Loucy (cell line): ENCODE measurements around the gene NEK3.
"Not testable (repeated sequence)": the region's sequence is repeated elsewhere in the genome, so short reads cannot be mapped to it uniquely, and the experiment has no call there.

Source experiments
- H2AFZ ChIP-seq: fragments of 200-600 bp; sonication (generic); 2 replicates; pipeline ENCODE4 v1.6.0; 2016; ENCODE audit warnings: antibody characterized with exemption, mild to moderate bottlenecking, low read length, moderate library complexity
- H3F3A ChIP-seq: fragments of 200-600 bp; 2 replicates; pipeline ENCODE4 v1.6.0; 2016; ENCODE audit warnings: antibody characterized with exemption, low read depth, mild to moderate bottlenecking
- H3K27me3 ChIP-seq: fragments of 200-600 bp; sonication (generic); 2 replicates; pipeline ENCODE4 v1.6.1; 2014; ENCODE audit warnings: low read length, mild to moderate bottlenecking; ENCODE audit not compliant: insufficient read depth, poor library complexity, severe bottlenecking
- H3K36me3 ChIP-seq: fragments of 200-600 bp; sonication (generic); 2 replicates; pipeline ENCODE4 v1.6.1; 2016; ENCODE audit warnings: low read length; ENCODE audit not compliant: insufficient read depth
- H3K4me1 ChIP-seq: fragments of 200-600 bp; sonication (generic); 2 replicates; pipeline ENCODE4 v1.5.1; 2014; ENCODE audit warnings: low read length, mild to moderate bottlenecking; ENCODE audit not compliant: insufficient read depth, poor library complexity, severe bottlenecking
- H3K4me2 ChIP-seq: fragments of 200-600 bp; sonication (generic); 2 replicates; pipeline ENCODE4 v1.6.0; 2014; ENCODE audit warnings: antibody characterized with exemption, low read length, low read depth, mild to moderate bottlenecking; ENCODE audit not compliant: poor library complexity, severe bottlenecking
- H3K4me3 ChIP-seq: fragments of 200-600 bp; sonication (generic); 2 replicates; pipeline ENCODE4 v1.5.1; 2014; ENCODE audit warnings: low read length, mild to moderate bottlenecking, mixed read lengths; ENCODE audit not compliant: poor library complexity, severe bottlenecking
- H3K79me2 ChIP-seq: fragments of 200-600 bp; sonication (generic); 2 replicates; pipeline ENCODE4 v1.6.1; 2014; ENCODE audit warnings: low read length; ENCODE audit not compliant: insufficient read depth
- H3K9ac ChIP-seq: fragments of 200-600 bp; sonication (generic); 2 replicates; pipeline ENCODE4 v1.6.0; 2014; ENCODE audit warnings: mild to moderate bottlenecking, low read depth, low read length, moderate library complexity; ENCODE audit not compliant: poor library complexity, severe bottlenecking
- H3K9me2 ChIP-seq: fragments of 200-600 bp; sonication (generic); replicated peaks from 2 replicates; pipeline ENCODE4 v1.6.1; 2016; ENCODE audit warnings: low read depth, low read length, mixed read lengths
- H3K9me3 ChIP-seq: fragments of 200-600 bp; sonication (generic); 2 replicates; pipeline ENCODE4 v1.6.1; 2014; ENCODE audit warnings: mild to moderate bottlenecking, antibody characterized with exemption, low read length, low read depth; ENCODE audit not compliant: insufficient read depth
- H4K20me1 ChIP-seq: fragments of 200-600 bp; sonication (generic); 2 replicates; pipeline ENCODE4 v1.6.0; 2014; ENCODE audit warnings: antibody characterized with exemption, low read length, mild to moderate bottlenecking; ENCODE audit not compliant: insufficient read depth, poor library complexity, severe bottlenecking
- EZH2phosphoT487 ChIP-seq: fragments of 200-600 bp; IDR thresholded peaks from 2 replicates; pipeline ENCODE4 v1.6.1; 2018; ENCODE audit warnings: antibody characterized with exemption, mild to moderate bottlenecking, moderate library complexity, borderline replicate concordance
- TF ChIP-seq, protein P1 (sequence below): fragments of 200-600 bp; sonication (generic); conservative IDR thresholded peaks from 2 replicates; pipeline ENCODE4 v1.5.1; 2014; ENCODE audit warnings: mild to moderate bottlenecking, antibody characterized with exemption, low read length

NEK3 gene

DNA sequence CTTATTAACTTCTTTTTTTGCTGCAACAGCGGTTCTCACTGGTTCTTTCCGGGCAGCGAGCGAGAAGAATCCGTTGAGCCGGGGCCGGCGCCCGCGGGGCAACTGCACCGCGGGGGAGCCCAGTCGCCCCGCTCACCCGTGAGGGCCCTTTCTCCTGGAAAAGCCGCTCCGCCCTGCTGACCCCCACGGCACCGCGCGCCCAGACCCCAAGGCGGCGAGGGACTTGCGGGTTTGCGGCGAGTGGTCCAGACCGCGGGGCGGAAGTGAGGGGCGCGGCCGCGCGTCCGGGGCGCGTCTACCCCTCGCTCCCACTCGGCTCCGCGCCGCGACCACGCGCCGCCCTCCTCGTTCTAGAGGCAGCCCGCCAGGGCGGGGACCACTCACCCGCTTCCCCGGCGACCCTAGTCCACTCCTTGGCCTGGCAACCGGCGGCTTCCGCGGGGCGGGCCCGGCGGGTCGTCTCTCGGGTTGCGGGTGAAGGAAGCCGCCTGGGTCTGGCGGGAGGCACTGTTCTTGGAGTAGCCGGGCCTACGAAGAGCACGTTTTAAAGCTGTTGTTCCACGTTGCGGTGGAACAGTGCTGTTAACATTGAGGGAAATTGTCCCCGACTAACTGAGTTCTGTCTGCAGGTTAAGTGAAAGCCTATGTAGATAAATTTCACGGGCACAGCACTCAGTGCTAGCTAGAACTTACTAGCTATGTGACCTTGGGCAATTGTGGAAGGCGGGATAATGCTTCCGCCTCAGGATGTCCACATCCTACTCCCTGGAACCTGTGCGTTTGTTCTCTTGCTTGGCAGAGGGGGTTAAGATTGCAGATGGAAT lies at the start of gene NEK3:
Gene NEK3 (minus strand): TSS at position 439 of the 824 bp plus-strand sequence. CDS start 3,406 bp downstream, outside the sequence.
- no peaks in the 10 kb centered on the region for H3K27me3 ChIP-seq
- peaks cover 4% of the 10 kb centered on the region; the same call in 1 of the 2 replicates for H3F3A ChIP-seq
- H3K4me1 ChIP-seq = peaks cover 61% of the 10 kb centered on the region
- no peak for TF ChIP-seq EZH2phosphoT487
- TF ChIP-seq, protein P1, sequence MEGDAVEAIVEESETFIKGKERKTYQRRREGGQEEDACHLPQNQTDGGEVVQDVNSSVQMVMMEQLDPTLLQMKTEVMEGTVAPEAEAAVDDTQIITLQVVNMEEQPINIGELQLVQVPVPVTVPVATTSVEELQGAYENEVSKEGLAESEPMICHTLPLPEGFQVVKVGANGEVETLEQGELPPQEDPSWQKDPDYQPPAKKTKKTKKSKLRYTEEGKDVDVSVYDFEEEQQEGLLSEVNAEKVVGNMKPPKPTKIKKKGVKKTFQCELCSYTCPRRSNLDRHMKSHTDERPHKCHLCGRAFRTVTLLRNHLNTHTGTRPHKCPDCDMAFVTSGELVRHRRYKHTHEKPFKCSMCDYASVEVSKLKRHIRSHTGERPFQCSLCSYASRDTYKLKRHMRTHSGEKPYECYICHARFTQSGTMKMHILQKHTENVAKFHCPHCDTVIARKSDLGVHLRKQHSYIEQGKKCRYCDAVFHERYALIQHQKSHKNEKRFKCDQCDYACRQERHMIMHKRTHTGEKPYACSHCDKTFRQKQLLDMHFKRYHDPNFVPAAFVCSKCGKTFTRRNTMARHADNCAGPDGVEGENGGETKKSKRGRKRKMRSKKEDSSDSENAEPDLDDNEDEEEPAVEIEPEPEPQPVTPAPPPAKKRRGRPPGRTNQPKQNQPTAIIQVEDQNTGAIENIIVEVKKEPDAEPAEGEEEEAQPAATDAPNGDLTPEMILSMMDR = no peak
- peak within 1 kb of the TSS; percentile 76 for H3K4me2 ChIP-seq
- H2AFZ ChIP-seq = peak within 1 kb of the TSS; percentile 73
- no peaks in the 10 kb centered on the region for H3K9me2 ChIP-seq
- H3K9ac ChIP-seq = peak within 1 kb of the TSS; percentile 76
- H3K9me3 ChIP-seq = no peaks in the 10 kb centered on the region
- peak within 1 kb of the TSS; percentile 79 for H3K4me3 ChIP-seq
- no peaks in the 10 kb centered on the region for H3K36me3 ChIP-seq
- no peaks in the 10 kb centered on the region for H4K20me1 ChIP-seq
- H3K79me2 ChIP-seq = peaks cover 17% of the 10 kb centered on the region; the same call in 1 of the 2 replicates

GRCh38 chr13:52208384-52208783 lies 49.0 kb upstream of the NEK3 start:
- not testable (repeated sequence) for H3K9me3 ChIP-seq, H3F3A ChIP-seq

GRCh38 chr13:52207896-52208295 lies 48.5 kb upstream of the NEK3 start:
- H3F3A ChIP-seq, H3K79me2 ChIP-seq, H3K27me3 ChIP-seq, H3K36me3 ChIP-seq, H3K9ac ChIP-seq, H4K20me1 ChIP-seq, H3K9me2 ChIP-seq, H3K4me1 ChIP-seq, H3K4me3 ChIP-seq, H2AFZ ChIP-seq, H3K9me3 ChIP-seq, H3K4me2 ChIP-seq: not testable (repeated sequence)

More at GRCh38 chr13:52208384-52208783, 49.0 kb upstream of the NEK3 start:
- not testable (repeated sequence) for H4K20me1 ChIP-seq, H3K9me2 ChIP-seq, H3K9ac ChIP-seq, H3K4me2 ChIP-seq, H3K27me3 ChIP-seq, H3K4me3 ChIP-seq, H3K79me2 ChIP-seq, H2AFZ ChIP-seq, H3K4me1 ChIP-seq, H3K36me3 ChIP-seq

- not testable (repeated sequence) for H3K9ac ChIP-seq, H3K4me3 ChIP-seq, H3K79me2 ChIP-seq, H3K36me3 ChIP-seq, H3K9me2 ChIP-seq, H3K9me3 ChIP-seq, H3K4me1 ChIP-seq, H4K20me1 ChIP-seq, H3K27me3 ChIP-seq, H3F3A ChIP-seq, H2AFZ ChIP-seq, H3K4me2 ChIP-seq
Observed at GRCh38 chr13:52207337-52207736, 47.9 kb upstream of the NEK3 start.

- H3K9ac ChIP-seq, H3F3A ChIP-seq, H3K79me2 ChIP-seq, H3K9me3 ChIP-seq, H3K4me1 ChIP-seq, H4K20me1 ChIP-seq, H2AFZ ChIP-seq, H3K9me2 ChIP-seq, H3K36me3 ChIP-seq, H3K4me3 ChIP-seq, H3K4me2 ChIP-seq, H3K27me3 ChIP-seq: not testable (repeated sequence)
Observed at GRCh38 chr13:52204546-52204945, 45.1 kb upstream of the NEK3 start.

DNA sequence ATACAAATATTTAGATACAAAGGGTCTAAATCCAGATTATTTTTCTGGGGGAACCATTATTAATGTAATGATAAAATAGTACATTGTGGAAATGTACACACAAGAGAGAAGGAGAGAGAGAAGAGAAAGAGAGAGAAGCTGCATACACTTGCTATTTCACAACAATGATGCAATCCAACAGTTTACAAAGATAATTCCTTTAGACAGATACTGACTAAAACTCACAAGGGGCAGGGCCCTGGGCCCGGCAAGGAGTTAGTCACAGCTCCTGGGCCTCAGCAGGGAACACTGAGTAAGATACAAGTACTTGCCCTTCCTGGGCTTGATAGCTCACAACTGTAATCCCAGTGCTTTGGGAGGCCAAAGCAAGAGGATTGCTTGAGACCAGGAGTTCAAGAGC lies 44.5 kb upstream of the NEK3 start:
- H3K27me3 ChIP-seq, H4K20me1 ChIP-seq, H3K36me3 ChIP-seq, H3K4me3 ChIP-seq, H3K4me1 ChIP-seq, H2AFZ ChIP-seq, H3K4me2 ChIP-seq, H3K9me3 ChIP-seq, H3K9ac ChIP-seq, H3K9me2 ChIP-seq, H3F3A ChIP-seq, H3K79me2 ChIP-seq: not testable (repeated sequence)
